ENCODE data around the gene SLC31A2. TPM values are rescaled to one million over a fixed set of nuclear protein-coding genes. Genes with fewer than 3 reads are reported as not detected.

Gene SLC31A2
- total and polyA plus RNA-seq, 2 experiments from 2014 or later = 1.8 to 3.8 TPM

DNA sequence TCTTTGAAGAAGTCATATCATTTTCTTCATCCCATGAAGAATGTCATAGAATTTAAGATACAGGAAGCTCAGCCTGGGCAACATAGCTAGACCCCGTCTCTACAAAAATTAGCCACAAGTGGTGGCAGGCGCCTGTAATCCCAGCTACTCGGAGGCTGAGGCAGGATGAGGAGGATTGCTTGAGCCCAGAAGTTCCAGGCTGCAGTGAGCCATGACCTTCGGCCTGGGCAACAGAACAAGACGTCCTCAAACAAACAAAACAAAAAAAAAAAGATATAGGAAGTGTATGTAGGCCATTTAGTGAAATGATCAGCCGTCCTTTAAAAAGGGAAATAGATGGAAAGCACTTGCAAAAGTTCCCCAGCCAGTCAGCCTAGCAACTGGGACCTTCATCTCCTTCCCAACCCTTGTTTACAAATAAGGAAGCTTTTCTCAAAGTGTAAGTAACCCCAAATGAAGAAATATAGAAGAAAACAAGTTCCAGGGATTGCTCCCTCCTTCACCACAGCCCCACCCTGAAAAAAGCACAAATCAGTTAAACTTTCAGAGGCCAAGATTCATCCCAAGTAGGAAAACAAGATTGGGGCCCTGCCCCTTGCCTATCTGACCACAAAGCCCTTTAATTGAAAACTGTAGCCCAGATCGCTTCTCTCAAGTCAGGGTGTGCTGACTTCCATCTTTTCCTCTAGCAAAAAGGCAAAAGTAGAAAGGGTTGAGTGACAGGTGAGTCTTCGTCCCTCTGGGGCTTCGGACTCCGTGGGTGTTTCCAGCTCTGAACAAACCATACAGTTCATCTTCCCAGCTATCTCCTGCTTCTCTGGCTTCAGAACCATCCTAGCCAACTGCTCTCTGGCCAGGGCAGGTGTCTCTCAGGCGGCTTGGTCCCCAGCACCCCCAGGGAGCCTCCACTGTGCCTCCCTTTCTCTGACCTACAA is 1.2 kb downstream of the SLC31A2 start (continued):
- TF ChIP-seq, protein P1, sequence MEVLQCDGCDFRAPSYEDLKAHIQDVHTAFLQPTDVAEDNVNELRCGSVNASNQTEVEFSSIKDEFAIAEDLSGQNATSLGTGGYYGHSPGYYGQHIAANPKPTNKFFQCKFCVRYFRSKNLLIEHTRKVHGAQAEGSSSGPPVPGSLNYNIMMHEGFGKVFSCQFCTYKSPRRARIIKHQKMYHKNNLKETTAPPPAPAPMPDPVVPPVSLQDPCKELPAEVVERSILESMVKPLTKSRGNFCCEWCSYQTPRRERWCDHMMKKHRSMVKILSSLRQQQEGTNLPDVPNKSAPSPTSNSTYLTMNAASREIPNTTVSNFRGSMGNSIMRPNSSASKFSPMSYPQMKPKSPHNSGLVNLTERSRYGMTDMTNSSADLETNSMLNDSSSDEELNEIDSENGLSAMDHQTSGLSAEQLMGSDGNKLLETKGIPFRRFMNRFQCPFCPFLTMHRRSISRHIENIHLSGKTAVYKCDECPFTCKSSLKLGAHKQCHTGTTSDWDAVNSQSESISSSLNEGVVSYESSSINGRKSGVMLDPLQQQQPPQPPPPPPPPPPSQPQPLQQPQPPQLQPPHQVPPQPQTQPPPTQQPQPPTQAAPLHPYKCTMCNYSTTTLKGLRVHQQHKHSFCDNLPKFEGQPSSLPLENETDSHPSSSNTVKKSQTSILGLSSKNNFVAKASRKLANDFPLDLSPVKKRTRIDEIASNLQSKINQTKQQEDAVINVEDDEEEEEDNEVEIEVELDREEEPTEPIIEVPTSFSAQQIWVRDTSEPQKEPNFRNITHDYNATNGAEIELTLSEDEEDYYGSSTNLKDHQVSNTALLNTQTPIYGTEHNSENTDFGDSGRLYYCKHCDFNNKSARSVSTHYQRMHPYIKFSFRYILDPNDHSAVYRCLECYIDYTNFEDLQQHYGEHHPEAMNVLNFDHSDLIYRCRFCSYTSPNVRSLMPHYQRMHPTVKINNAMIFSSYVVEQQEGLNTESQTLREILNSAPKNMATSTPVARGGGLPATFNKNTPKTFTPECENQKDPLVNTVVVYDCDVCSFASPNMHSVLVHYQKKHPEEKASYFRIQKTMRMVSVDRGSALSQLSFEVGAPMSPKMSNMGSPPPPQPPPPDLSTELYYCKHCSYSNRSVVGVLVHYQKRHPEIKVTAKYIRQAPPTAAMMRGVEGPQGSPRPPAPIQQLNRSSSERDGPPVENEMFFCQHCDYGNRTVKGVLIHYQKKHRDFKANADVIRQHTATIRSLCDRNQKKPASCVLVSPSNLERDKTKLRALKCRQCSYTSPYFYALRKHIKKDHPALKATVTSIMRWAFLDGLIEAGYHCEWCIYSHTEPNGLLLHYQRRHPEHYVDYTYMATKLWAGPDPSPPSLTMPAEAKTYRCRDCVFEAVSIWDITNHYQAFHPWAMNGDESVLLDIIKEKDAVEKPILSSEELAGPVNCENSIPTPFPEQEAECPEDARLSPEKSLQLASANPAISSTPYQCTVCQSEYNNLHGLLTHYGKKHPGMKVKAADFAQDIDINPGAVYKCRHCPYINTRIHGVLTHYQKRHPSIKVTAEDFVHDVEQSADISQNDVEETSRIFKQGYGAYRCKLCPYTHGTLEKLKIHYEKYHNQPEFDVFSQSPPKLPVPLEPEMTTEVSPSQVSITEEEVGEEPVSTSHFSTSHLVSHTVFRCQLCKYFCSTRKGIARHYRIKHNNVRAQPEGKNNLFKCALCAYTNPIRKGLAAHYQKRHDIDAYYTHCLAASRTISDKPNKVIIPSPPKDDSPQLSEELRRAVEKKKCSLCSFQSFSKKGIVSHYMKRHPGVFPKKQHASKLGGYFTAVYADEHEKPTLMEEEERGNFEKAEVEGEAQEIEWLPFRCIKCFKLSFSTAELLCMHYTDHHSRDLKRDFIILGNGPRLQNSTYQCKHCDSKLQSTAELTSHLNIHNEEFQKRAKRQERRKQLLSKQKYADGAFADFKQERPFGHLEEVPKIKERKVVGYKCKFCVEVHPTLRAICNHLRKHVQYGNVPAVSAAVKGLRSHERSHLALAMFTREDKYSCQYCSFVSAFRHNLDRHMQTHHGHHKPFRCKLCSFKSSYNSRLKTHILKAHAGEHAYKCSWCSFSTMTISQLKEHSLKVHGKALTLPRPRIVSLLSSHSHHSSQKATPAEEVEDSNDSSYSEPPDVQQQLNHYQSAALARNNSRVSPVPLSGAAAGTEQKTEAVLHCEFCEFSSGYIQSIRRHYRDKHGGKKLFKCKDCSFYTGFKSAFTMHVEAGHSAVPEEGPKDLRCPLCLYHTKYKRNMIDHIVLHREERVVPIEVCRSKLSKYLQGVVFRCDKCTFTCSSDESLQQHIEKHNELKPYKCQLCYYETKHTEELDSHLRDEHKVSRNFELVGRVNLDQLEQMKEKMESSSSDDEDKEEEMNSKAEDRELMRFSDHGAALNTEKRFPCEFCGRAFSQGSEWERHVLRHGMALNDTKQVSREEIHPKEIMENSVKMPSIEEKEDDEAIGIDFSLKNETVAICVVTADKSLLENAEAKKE (CRISPR knock-in tag; IDR thresholded peaks at IDR 0.05) = no peak
- TF ChIP-seq CTCF (conservative IDR thresholded peaks at IDR 0.05; ENCODE audit: low read depth in 2 of 2) = no peak
- TF ChIP-seq STAT1 (IDR thresholded peaks at IDR 0.05; ENCODE audit: unreplicated experiment) = no peak
- no peak for TF ChIP-seq JUNB (IDR thresholded peaks at IDR 0.05; ENCODE audit: unreplicated experiment)
- TF ChIP-seq POLR2AphosphoS5 (IDR thresholded peaks at IDR 0.05; ENCODE audit: low read depth) = no peak
- TF ChIP-seq EZH2phosphoT487 (IDR thresholded peaks at IDR 0.05; ENCODE audit: unreplicated experiment) = no peak
- TF ChIP-seq, protein P2, sequence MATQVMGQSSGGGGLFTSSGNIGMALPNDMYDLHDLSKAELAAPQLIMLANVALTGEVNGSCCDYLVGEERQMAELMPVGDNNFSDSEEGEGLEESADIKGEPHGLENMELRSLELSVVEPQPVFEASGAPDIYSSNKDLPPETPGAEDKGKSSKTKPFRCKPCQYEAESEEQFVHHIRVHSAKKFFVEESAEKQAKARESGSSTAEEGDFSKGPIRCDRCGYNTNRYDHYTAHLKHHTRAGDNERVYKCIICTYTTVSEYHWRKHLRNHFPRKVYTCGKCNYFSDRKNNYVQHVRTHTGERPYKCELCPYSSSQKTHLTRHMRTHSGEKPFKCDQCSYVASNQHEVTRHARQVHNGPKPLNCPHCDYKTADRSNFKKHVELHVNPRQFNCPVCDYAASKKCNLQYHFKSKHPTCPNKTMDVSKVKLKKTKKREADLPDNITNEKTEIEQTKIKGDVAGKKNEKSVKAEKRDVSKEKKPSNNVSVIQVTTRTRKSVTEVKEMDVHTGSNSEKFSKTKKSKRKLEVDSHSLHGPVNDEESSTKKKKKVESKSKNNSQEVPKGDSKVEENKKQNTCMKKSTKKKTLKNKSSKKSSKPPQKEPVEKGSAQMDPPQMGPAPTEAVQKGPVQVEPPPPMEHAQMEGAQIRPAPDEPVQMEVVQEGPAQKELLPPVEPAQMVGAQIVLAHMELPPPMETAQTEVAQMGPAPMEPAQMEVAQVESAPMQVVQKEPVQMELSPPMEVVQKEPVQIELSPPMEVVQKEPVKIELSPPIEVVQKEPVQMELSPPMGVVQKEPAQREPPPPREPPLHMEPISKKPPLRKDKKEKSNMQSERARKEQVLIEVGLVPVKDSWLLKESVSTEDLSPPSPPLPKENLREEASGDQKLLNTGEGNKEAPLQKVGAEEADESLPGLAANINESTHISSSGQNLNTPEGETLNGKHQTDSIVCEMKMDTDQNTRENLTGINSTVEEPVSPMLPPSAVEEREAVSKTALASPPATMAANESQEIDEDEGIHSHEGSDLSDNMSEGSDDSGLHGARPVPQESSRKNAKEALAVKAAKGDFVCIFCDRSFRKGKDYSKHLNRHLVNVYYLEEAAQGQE (IDR thresholded peaks at IDR 0.05; ENCODE audit: unreplicated experiment) = no peak
